Peyer's patch (tissue), 4 donors: ENCODE results near the gene PRELID1.

Experiments
- CTCF ChIP-seq, 6 experiments: fragments of 450-650 bp in 4 of 6; fragments of 200-600 bp in 2 of 6; sonication (generic) in 1 of 6; IDR thresholded peaks; one replicate each; pipeline ENCODE4 v1.5.1; 2017 to 2019; ENCODE audit warnings: antibody characterized with exemption in 6 of 6, mild to moderate bottlenecking in 3 of 6, moderate library complexity in 1 of 6
- POLR2A ChIP-seq, 2 donors: fragments of 450-650 bp; IDR thresholded peaks; one replicate each; pipeline ENCODE4 v1.5.1; 2017; ENCODE audit warnings: antibody characterized with exemption in 2 of 2, mild to moderate bottlenecking in 2 of 2, moderate library complexity in 2 of 2

GRCh38 chr5:177319913-177320588 lies 16.5 kb downstream of the PRELID1 start:
- TF ChIP-seq CTCF (IDR thresholded peaks at IDR 0.05): no peak
- TF ChIP-seq POLR2A (IDR thresholded peaks at IDR 0.05): no peak
